Adrenal gland (tissue), 12 donors: Measurements from ENCODE around the gene PUS3. TPM values are rescaled to one million over a fixed set of nuclear protein-coding genes. Genes with fewer than 3 reads are reported as not detected.

Source experiments
- DNase-seq, 7 donors: peaks; one replicate each; pipeline ENCODE4 v3.0.0-alpha.2; 2019 to 2020
- H3K27ac ChIP-seq, 5 donors: fragments of 200-600 bp; sonication (generic) in 4 of 5; 1 replicate in 3 of 5; 2 replicates in 2 of 5; pipeline versions ENCODE4 v1.5.1 to v1.8.0; 2016 to 2020; ENCODE audit warnings: mild to moderate bottlenecking in 1 of 5
- H3K27me3 ChIP-seq: fragments of 200-600 bp; 2 replicates; pipeline ENCODE4 v1.8.0; 2021
- H3K36me3 ChIP-seq, 2 donors: fragments of 200-600 bp; replicated peaks in 1 of 2; 1 replicate in 1 of 2; 2 replicates in 1 of 2; pipeline versions ENCODE4 v1.5.1 to v1.8.0; 2018 to 2022
- H3K4me1 ChIP-seq, 2 donors: fragments of 200-600 bp; replicated peaks in 1 of 2; 1 replicate in 1 of 2; 2 replicates in 1 of 2; pipeline versions ENCODE4 v1.5.1 to v1.8.0; 2018 to 2021
- H3K4me3 ChIP-seq, 4 donors: fragments of 200-600 bp; sonication (generic) in 3 of 4; one replicate each; pipeline ENCODE4 v1.5.1; 2016 to 2018
- H3K9me3 ChIP-seq, 3 donors: fragments of 200-600 bp; sonication (generic) in 1 of 3; replicated peaks in 1 of 3; 1 replicate in 2 of 3; 2 replicates in 1 of 3; pipeline versions ENCODE4 v1.5.1 to v1.8.0; 2016 to 2021
- POLR2A ChIP-seq, 2 donors: fragments of 450-650 bp; IDR thresholded peaks; one replicate each; pipeline ENCODE4 v1.6.1; 2017; ENCODE audit warnings: antibody characterized with exemption in 2 of 2, mild to moderate bottlenecking in 2 of 2, moderate library complexity in 1 of 2
- WGBS, 4 donors: extraction: QIAGEN DNeasy Blood & Tissue Kit in 2 of 4; methylation state at CpG; one replicate each; pipeline versions ENCODE4 v1.1.5 to v1.1.7; 2013 to 2017; 5-methylcytosine and 5-hydroxymethylcytosine counted together
- intact Hi-C, 2 donors: fragments of 100-400 bp; cut with DNase I; formaldehyde crosslinking; loops; one replicate each; pipeline versions ENCODE4 v1.14.1 to v1.15.0; 2022 to 2023
- polyA plus RNA-seq, 3 donors: library from polyadenylated mRNA; stranded (reverse); fragments of 200-250 nt in 2 of 3; fragments of 350-450 nt in 1 of 3; fragmentation: Illumina TruSeq in 1 of 3; extraction: RNeasy Lipid Tissue Mini Kit (QIAGEN cat#74804) in 1 of 3; gene quantifications; one replicate each; pipeline ENCODE4 v1.2.3, GENCODE V29; 2013 to 2014
- total RNA-seq, 9 donors: library from RNA; depleted of rRNA in 4 of 9; stranded (reverse); fragments of >200 nt in 4 of 9; fragments of 120-200 nt in 1 of 9; fragmentation: NEBNext Ultra II Directional in 1 of 9; extraction: Animal tissue kit (Norgen Biotek cat#: 25700) in 1 of 9; gene quantifications; one replicate each; pipeline versions ENCODE4 v1.1.0 to v1.2.4, GENCODE V29; 2013 to 2023
- TF ChIP-seq, protein P1 (sequence below), 6 experiments: fragments of 450-650 bp in 4 of 6; fragments of 200-600 bp in 2 of 6; sonication (generic) in 1 of 6; IDR thresholded peaks; 1 replicate in 5 of 6; 2 replicates in 1 of 6; pipeline versions ENCODE4 v1.5.1 to v1.8.0; 2016 to 2021; ENCODE audit warnings: antibody characterized with exemption in 6 of 6, mild to moderate bottlenecking in 2 of 6, moderate library complexity in 1 of 6
- donor health status: healthy with polysubstance abuse.
- donor health status: Bipolar disorder and iron deficiency.
- donor health status: DM: yes; HTN: yes; CAD: no.
- donor health status: DM: no; HTN: no; CAD: no.
- donor health status: DM: no; HTN: no; CAD: no.
- donor health status: DM: yes; HTN: yes; CAD: no.

Gene PUS3
- total and polyA plus RNA-seq, 12 donors = 5.8 to 37.9 (median 15.2) TPM

DNA sequence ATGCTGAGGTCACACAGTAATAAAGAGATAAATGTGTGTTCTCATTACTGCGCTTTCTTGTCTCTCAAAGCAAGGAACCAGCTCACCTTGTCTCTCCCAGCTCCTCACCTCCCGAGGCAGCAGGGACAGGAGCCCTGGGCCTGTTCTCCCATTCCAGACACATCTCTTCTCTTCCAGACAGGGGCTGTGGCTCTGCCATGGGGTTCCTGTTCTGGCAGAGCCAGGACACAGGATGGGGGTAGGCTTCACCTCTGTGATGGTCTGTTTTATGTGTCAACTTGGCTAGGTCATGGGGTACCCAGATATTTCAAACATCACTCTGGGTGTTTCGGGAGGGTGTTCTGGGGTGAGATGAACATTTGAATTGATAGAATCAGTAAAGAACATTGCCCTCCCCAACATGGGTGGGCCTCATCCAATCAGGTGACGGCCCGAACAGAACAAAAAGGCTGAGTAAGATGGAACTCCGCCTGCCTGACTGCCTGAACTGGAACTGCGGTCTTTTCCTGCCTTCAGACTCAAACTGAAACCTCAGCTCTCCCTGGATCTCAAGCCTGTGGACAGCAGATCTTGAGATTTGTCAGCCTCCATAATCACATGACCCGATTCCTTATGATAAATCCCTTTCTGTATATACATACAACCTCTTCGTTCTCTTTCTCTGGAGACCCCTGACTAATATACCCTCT is 40.8 kb upstream of the PUS3 start:
- TF ChIP-seq, protein P1, sequence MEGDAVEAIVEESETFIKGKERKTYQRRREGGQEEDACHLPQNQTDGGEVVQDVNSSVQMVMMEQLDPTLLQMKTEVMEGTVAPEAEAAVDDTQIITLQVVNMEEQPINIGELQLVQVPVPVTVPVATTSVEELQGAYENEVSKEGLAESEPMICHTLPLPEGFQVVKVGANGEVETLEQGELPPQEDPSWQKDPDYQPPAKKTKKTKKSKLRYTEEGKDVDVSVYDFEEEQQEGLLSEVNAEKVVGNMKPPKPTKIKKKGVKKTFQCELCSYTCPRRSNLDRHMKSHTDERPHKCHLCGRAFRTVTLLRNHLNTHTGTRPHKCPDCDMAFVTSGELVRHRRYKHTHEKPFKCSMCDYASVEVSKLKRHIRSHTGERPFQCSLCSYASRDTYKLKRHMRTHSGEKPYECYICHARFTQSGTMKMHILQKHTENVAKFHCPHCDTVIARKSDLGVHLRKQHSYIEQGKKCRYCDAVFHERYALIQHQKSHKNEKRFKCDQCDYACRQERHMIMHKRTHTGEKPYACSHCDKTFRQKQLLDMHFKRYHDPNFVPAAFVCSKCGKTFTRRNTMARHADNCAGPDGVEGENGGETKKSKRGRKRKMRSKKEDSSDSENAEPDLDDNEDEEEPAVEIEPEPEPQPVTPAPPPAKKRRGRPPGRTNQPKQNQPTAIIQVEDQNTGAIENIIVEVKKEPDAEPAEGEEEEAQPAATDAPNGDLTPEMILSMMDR (IDR thresholded peaks at IDR 0.05) = no peak
- no peak for TF ChIP-seq POLR2A (IDR thresholded peaks at IDR 0.05)
- Histone ChIP-seq H3K27ac (no peak overlapping the region), H3K27me3 (no peaks in the 10 kb centered on the region), H3K4me3 (no peak overlapping the region), H3K4me1 (no peaks in the 10 kb centered on the region), H3K36me3 (no peaks in the 10 kb centered on the region), H3K9me3 (no peaks in the 10 kb centered on the region)
- intact Hi-C loops = loop anchor here (5.0 to 10.0 kb wide), 2 partner anchors 241 to 248 kb away; no protein-coding TSS in a partner anchor
- DNase-seq = peak in 1 of 7 donors; percentile 6
- 79 to 92% (median 88%) methylated on average over 8 to 9 of the region's 9 CpGs for WGBS, 4 donors

DNA sequence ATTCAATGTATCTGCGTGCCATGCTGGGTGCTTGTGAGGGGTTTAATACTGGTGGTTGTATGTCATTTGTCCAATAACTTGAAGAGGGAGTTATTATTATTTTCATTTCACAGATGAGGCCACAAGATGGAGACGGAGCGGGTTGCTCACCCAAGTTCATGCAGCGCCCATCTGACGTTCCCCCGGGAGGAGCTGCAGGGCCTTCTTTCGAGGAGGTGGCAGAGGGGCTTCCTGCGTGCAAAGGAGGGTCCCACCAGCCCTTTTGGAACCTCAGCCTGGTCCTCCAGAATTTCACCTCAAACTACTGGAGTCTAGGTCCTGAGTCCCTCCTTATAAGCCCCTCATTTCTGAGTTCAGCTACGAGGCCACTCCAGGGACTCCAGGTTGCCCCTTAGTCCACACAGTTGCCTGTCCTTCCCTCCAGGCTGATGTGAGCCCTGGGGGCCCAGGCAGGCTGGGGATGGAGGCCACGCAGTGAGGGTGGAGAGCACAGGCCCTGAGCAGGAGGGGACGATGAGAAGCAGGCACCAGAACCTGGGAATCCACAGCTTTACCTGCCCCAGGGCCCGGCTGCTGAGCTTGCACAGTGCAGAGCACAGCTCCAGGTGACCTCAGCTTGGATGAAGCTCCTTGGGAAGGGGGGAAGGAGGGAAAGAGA is 39.9 kb upstream of the PUS3 start:
- Histone ChIP-seq H3K27me3 (no peaks in the 10 kb centered on the region), H3K27ac (no peak overlapping the region), H3K4me3 (no peak overlapping the region), H3K4me1 (no peaks in the 10 kb centered on the region), H3K36me3 (no peaks in the 10 kb centered on the region), H3K9me3 (no peaks in the 10 kb centered on the region)
- intact Hi-C loops = loop anchor here (5.0 to 10.0 kb wide), 2 partner anchors 242 to 249 kb away; no protein-coding TSS in a partner anchor
- 80 to 89% (median 84%) methylated on average over 12 of the region's 12 CpGs for WGBS, 4 donors
- peak in 1 of 7 donors; percentile 39 for DNase-seq
- TF ChIP-seq POLR2A (IDR thresholded peaks at IDR 0.05) = no peak
- TF ChIP-seq, protein P1 (IDR thresholded peaks at IDR 0.05) = no peak

DNA sequence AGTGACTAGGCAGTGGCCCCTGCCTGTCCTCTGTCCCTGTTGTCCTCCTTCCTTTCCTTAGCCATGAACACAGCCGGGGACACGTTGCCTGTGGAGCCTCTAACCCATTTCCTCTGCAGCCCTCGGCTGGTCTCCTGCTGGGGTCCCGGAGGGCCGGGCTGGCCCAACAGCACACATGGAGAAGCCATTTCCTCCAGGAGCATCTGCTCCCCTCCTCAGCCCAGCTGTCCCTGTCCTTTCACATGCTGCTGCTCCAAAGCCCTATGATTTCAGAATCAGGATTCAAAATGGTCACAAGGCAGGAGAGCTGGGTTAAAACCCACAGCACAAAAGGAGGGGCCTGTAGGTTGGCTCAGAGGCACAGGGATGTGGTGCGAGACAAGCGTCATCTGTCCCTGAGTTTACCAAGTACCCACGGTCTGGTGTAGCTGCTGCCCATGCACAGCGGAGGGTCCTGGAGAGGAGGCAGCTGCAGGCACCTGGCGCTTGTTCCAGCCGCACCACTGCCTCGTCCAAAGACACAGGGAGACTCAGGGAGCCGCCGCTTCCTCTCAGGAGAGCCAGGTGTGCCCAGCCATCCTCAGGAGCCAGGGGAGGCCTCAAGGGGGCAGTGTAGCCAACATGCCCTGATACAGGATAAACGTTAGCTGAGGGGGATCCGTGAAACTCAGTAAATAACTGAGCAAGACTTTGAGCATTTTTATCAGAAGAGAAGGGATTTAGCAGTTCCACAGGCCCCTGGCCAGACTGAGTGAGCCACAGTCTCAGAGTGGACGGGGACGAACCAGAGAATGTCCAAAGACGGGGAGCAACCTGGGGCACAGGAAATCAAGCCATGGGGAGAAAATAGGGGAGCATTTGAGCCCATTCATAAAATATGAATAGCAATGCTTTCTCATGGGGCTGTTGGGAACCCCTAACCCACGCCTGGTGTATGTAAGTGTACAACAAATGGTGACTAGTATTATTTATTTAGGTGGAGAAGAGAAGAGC is 38.9 kb upstream of the PUS3 start:
- no peak overlapping the region for H3K4me3 ChIP-seq
- H3K4me1 ChIP-seq = no peaks in the 10 kb centered on the region
- intact Hi-C loops = loop anchor here (5.0 to 10.0 kb wide), 2 partner anchors 243 to 250 kb away; no protein-coding TSS in a partner anchor
- peak in 6 of 7 donors; percentile 34 to 70 (median 50) for DNase-seq
- WGBS, 4 donors = 36 to 52% (median 42%) methylated on average over 15 to 20 of the region's 20 CpGs
- no peaks in the 10 kb centered on the region for H3K27me3 ChIP-seq
- H3K27ac ChIP-seq = no peak overlapping the region
- H3K36me3 ChIP-seq = no peaks in the 10 kb centered on the region
- TF ChIP-seq, protein P1 (IDR thresholded peaks at IDR 0.05) = peak; percentile 33 to 58 (median 42)
- no peak for TF ChIP-seq POLR2A (IDR thresholded peaks at IDR 0.05)
- no peaks in the 10 kb centered on the region for H3K9me3 ChIP-seq
